H1 (cell line): ENCODE data around the gene FBN1.

Experiments used
- CHD1 ChIP-seq: IDR thresholded peaks from 2 replicates; pipeline ENCODE4 v1.6.1; 2012; ENCODE audit warnings: low read depth, low read length, improper control_type of control experiment
- EZH2 ChIP-seq: fragments of 200-600 bp; sonication (generic); IDR thresholded peaks from 2 replicates; pipeline ENCODE4 v1.7.1; 2012; ENCODE audit warnings: low read depth, mild to moderate bottlenecking, moderate library complexity, low read length, inconsistent platforms; ENCODE audit not compliant: severe bottlenecking
- JUND ChIP-seq: IDR thresholded peaks from 2 replicates; pipeline ENCODE4 v1.6.1; 2011; ENCODE audit warnings: mild to moderate bottlenecking, improper control_type of control experiment, low read length
- NANOG ChIP-seq: IDR thresholded peaks from 2 replicates; pipeline ENCODE4 v1.6.1; 2011; ENCODE audit warnings: low read length, low read depth, mild to moderate bottlenecking, inconsistent platforms; ENCODE audit not compliant: insufficient read depth, poor library complexity, severe bottlenecking
- RAD21 ChIP-seq, 2 experiments: IDR thresholded peaks in 1 of 2; conservative IDR thresholded peaks in 1 of 2; 2 replicates each; pipeline ENCODE4 v1.6.1; 2011; ENCODE audit warnings: low read depth in 2 of 2, low read length in 2 of 2, improper control_type of control experiment in 1 of 2, inconsistent platforms in 1 of 2, mild to moderate bottlenecking in 1 of 2, moderate library complexity in 1 of 2
- RNF2 ChIP-seq: fragments of 200-900, 300-1000 bp; sonication (generic); IDR thresholded peaks from 2 replicates; pipeline ENCODE4 v1.7.1; 2016; ENCODE audit warnings: borderline replicate concordance, low read depth, mild to moderate bottlenecking, antibody characterized with exemption, low read length; ENCODE audit not compliant: poor library complexity, severe bottlenecking; ENCODE audit errors: missing control alignments
- SIN3A ChIP-seq, 2 experiments: IDR thresholded peaks in 1 of 2; conservative IDR thresholded peaks in 1 of 2; 2 replicates each; pipeline ENCODE4 v1.6.1; 2011 to 2012; ENCODE audit warnings: low read length in 2 of 2, improper control_type of control experiment in 1 of 2, low read depth in 1 of 2, mild to moderate bottlenecking in 1 of 2
- SIX5 ChIP-seq: IDR thresholded peaks from 2 replicates; pipeline ENCODE4 v1.6.1; 2011; ENCODE audit warnings: mild to moderate bottlenecking, low read depth, low read length
- SUZ12 ChIP-seq: fragments of 200-600 bp; sonication (generic); IDR thresholded peaks from 2 replicates; pipeline ENCODE4 v1.6.1; 2012; ENCODE audit warnings: mild to moderate bottlenecking, inconsistent platforms, low read length, moderate library complexity, mixed read lengths
- TF ChIP-seq, protein P1 (sequence below), 3 experiments: IDR thresholded peaks; 1 replicate in 2 of 3; 2 replicates in 1 of 3; pipeline versions ENCODE4 v1.5.1 to v1.6.1; 2011; ENCODE audit warnings: low read length in 3 of 3, mild to moderate bottlenecking in 3 of 3, inconsistent platforms in 2 of 3, low read depth in 1 of 3, moderate library complexity in 1 of 3; ENCODE audit not compliant: insufficient read depth in 1 of 3; ENCODE audit errors: control extremely low read depth in 1 of 3

DNA sequence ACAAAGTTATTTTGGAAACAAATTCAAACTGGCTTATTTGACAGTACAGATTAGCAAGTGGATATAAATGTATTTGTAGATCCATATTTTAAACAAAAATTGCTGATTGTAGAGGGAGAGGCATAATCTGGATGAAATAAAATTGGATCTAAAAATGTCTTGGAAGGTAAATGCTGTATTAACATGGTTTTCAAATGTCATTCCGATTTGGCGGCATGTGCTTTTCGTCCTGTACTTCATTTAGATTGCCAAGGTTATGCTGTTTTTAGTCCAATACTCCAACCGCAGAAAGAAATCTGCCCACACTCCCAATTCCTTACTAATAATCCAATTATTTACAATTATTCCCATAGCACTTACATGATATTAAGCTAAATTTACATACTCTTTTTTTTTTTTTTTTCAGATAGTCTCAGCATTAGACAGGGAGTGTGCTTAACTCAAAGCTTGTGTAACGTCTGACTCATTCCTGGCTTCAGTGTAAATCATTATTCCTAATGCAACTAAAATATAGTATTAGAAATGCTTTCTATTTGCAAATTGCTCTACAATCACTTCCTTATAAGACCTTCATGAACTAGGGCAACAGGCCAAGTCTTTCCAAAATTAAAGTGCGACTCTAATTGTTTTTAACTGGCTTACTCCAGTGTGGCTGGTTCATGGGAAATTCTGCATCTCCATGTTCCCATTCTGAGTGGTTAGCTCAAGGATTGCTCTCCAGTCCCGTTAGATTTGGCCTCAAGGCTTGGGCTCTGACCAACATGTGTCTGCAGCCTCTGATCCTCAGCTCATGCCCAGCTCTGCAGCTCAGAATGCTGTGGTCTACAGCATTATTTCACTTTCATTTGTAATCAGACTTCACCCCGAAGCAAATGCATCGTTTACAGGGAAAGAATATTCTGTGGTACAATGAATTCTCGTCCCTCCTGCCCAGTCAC, 103.9 kb downstream of the FBN1 start:
- TF ChIP-seq JUND (no peak), RNF2 (no peak), CHD1 (no peak), SIX5 (no peak), NANOG (no peak), EZH2 (no peak), SUZ12 (no peak), SIN3A (conservative IDR thresholded peaks at IDR 0.05 in 1 of 2, IDR thresholded peaks at IDR 0.05 in 1 of 2; ENCODE audit: low read depth in 1 of 2, low read length in 2 of 2) (no peak), RAD21 (IDR thresholded peaks at IDR 0.05 in 1 of 2, conservative IDR thresholded peaks at IDR 0.05 in 1 of 2; ENCODE audit: low read depth in 2 of 2, low read length in 2 of 2) (no peak)
- TF ChIP-seq, protein P1, sequence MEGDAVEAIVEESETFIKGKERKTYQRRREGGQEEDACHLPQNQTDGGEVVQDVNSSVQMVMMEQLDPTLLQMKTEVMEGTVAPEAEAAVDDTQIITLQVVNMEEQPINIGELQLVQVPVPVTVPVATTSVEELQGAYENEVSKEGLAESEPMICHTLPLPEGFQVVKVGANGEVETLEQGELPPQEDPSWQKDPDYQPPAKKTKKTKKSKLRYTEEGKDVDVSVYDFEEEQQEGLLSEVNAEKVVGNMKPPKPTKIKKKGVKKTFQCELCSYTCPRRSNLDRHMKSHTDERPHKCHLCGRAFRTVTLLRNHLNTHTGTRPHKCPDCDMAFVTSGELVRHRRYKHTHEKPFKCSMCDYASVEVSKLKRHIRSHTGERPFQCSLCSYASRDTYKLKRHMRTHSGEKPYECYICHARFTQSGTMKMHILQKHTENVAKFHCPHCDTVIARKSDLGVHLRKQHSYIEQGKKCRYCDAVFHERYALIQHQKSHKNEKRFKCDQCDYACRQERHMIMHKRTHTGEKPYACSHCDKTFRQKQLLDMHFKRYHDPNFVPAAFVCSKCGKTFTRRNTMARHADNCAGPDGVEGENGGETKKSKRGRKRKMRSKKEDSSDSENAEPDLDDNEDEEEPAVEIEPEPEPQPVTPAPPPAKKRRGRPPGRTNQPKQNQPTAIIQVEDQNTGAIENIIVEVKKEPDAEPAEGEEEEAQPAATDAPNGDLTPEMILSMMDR (IDR thresholded peaks at IDR 0.05; ENCODE audit: control extremely low read depth in 1 of 3, insufficient read depth in 1 of 3, low read depth in 1 of 3, low read length in 3 of 3), result no peak
